Measurements from ENCODE around the gene ALDH1A3.

DNA sequence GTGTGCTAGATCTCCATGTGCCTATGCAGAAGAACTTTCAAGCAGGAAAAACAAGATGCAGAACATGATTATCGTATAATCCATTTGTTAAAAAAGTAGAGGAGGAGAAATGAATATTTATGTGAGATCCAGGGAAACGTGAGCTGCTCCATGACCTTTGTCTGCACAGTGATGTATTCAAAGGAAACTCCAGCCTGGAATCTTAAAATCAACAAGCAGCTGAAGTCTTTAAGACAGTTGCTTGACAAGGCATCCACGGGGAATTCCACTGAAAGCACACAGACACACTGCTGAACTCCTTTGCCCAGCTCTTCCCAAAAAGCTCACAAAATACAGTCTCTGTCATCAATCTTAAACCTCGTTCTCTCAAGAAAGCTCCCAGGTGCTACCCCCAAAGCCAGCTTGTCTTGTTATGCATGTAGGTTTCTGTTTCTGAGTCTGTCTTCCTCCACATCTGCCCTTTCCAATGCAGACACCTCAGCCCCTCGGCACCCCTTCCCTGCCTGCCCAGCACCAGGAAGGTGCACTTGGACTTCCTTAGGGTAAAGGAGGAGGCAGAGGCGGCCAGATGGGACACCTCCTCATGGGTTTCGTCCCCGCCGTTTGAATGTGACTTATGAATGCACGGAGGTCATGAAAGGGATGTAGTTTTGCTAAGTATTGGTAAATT is 68.3 kb downstream of the ALDH1A3 start:
- no peak for TF ChIP-seq CTCF (conservative IDR thresholded peaks at IDR 0.05 in 1 of 2, IDR thresholded peaks at IDR 0.05 in 1 of 2; ENCODE audit: low read depth in 1 of 2, low read length in 2 of 2)
- TF ChIP-seq EZH2 (IDR thresholded peaks at IDR 0.05; ENCODE audit: low read length, missing control alignments), result no peak
